Ecto neural progenitor cell (in vitro differentiated cells): Measurements from ENCODE around the gene CHRM4.

Source experiments
- DNase-seq: peaks from one replicate; pipeline ENCODE4 v3.0.0-alpha.2; 2018; ENCODE audit warnings: low spot score

CHRM4 gene

GRCh38 chr11:46391578-46392420 is at the start of gene CHRM4:
CHRM4 (minus strand) TSS chr11:46391776; CDS start chr11:46386557, 5,219 bp downstream.
- DNase-seq: peak; percentile 84

- DNase-seq: no peak
Measured at GRCh38 chr11:46438211-46438610, 46.6 kb upstream of the CHRM4 start.

- DNase-seq: no peak
Measured at GRCh38 chr11:46437122-46437689, 45.6 kb upstream of the CHRM4 start.

- DNase-seq: no peak
Measured at GRCh38 chr11:46436113-46436512, 44.5 kb upstream of the CHRM4 start.

- DNase-seq: no peak
Measured at GRCh38 chr11:46435679-46436078, 44.1 kb upstream of the CHRM4 start.

GRCh38 chr11:46431211-46431610 is 39.6 kb upstream of the CHRM4 start:
- DNase-seq: no peak

- no peak for DNase-seq
Measured at GRCh38 chr11:46429717-46430116, 38.1 kb upstream of the CHRM4 start.

- DNase-seq: no peak
Measured at GRCh38 chr11:46427364-46427763, 35.8 kb upstream of the CHRM4 start.

GRCh38 chr11:46426233-46426991 is 34.8 kb upstream of the CHRM4 start:
- DNase-seq: no peak

GRCh38 chr11:46422588-46422987 is 31.0 kb upstream of the CHRM4 start:
- no peak for DNase-seq

- no peak for DNase-seq
Measured at GRCh38 chr11:46421257-46421880, 29.8 kb upstream of the CHRM4 start.

GRCh38 chr11:46420513-46420912 is 28.9 kb upstream of the CHRM4 start:
- DNase-seq: no peak

GRCh38 chr11:46418751-46419150 is 27.2 kb upstream of the CHRM4 start:
- DNase-seq: no peak

GRCh38 chr11:46417711-46418110 is 26.1 kb upstream of the CHRM4 start:
- peak; percentile 75 for DNase-seq

- no peak for DNase-seq
Measured at GRCh38 chr11:46414879-46415278, 23.3 kb upstream of the CHRM4 start.

- DNase-seq: no peak
Measured at GRCh38 chr11:46414466-46414796, 22.9 kb upstream of the CHRM4 start.

- DNase-seq: no peak
Measured at GRCh38 chr11:46413760-46414465, 22.3 kb upstream of the CHRM4 start.

- DNase-seq: peak; percentile 72
Measured at GRCh38 chr11:46410021-46410420, 18.4 kb upstream of the CHRM4 start.

- DNase-seq: no peak
Measured at GRCh38 chr11:46408407-46408986, 16.9 kb upstream of the CHRM4 start.

GRCh38 chr11:46407635-46408034 is 16.1 kb upstream of the CHRM4 start:
- DNase-seq: no peak

GRCh38 chr11:46404476-46405017 is 13.0 kb upstream of the CHRM4 start:
- no peak for DNase-seq
